COR-L47 (cell line): ENCODE data around the gene RHOG.
"Not testable (repeated sequence)": the region's sequence is repeated elsewhere in the genome, so short reads cannot be mapped to it uniquely, and the experiment has no call there.

Source experiments
- DNase-seq: peaks from one replicate; lab custom pipeline; 2025; lab: John Stamatoyannopoulos, UW

Gene RHOG

DNA sequence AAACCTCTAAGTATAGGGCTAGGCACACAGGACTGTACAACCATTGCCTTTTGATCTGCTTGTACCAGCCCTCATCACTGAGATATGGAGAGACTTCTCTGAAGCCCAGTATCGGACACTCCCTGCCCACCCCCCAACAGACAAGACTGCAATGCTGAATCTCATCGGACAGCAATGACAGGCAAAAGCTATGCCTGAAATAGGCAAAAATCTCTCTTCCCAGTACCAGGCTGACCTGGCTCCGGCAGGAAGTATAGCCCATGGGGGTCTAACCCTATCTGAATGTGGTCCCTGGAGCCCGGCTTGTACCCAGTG is 6.5 kb downstream of the RHOG start:
- DNase-seq, result no peak

GRCh38 chr11:3833449-3833848 is 7.3 kb downstream of the RHOG start:
- DNase-seq, result no peak

- no peak for DNase-seq
Measured at GRCh38 chr11:3832816-3833215, 7.9 kb downstream of the RHOG start.

- DNase-seq, result no peak
Measured at GRCh38 chr11:3831378-3832239, 9.2 kb downstream of the RHOG start.

- DNase-seq, result no peak
Measured at GRCh38 chr11:3830730-3831129, 10.0 kb downstream of the RHOG start.

- no peak for DNase-seq
Measured at GRCh38 chr11:3830088-3830487, 10.7 kb downstream of the RHOG start.

GRCh38 chr11:3827434-3828186 is 13.1 kb downstream of the RHOG start:
- no peak for DNase-seq

DNA sequence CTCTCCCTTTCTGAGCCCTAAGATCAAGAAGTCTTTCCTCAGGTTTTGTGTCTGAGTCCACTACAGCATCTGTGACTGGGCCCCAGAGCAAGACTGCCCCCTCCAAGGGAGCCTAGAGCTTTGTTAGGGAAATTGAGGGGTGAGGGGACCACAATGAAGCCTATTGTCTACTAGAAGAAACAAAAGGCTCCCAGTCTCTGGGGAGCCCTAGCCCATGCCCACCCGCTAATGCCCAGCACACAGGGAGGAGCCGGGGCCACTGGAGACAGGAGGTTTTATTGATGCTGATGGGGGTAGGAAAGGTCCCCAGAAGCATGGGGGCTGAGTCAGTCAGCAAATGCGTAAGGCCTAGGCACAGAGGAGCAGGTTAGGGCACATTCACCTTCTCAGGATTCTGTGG is 14.0 kb downstream of the RHOG start:
- DNase-seq, result no peak

- no peak for DNase-seq
Measured at GRCh38 chr11:3825473-3826154, 15.1 kb downstream of the RHOG start.

DNA sequence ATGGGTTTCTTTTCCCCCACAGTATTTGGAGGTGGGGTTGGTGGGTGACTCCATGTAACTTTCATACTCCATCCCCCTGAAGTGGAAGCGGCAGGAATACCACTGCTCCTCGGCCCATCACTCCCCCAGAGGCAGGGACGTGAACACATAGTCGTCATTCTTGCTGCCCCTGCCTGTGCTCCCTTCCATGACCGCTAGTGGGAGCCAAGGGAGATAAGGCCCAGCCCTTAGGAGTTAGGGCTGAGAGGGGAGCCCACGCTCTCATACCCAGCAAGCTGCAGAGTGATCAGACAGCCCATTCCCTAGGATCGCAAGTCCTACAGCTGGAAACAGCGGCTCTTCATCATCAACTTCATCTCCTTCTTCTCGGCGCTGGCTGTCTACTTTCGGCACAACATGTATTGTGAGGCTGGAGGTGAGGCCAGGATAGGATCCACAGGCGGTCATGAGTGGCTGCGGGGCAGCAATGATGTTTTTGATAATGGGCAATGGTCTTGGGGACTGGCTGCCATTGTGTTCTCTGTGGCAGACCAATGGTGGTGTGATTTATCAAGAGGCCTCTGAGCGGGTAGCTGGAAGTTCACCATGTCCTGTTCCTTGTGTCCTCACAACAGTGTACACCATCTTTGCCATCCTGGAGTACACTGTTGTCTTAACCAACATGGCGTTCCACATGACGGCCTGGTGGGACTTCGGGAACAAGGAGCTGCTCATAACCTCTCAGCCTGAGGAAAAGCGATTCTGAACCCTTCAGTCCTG is 15.9 kb downstream of the RHOG start:
- DNase-seq, result peak; percentile 3

DNA sequence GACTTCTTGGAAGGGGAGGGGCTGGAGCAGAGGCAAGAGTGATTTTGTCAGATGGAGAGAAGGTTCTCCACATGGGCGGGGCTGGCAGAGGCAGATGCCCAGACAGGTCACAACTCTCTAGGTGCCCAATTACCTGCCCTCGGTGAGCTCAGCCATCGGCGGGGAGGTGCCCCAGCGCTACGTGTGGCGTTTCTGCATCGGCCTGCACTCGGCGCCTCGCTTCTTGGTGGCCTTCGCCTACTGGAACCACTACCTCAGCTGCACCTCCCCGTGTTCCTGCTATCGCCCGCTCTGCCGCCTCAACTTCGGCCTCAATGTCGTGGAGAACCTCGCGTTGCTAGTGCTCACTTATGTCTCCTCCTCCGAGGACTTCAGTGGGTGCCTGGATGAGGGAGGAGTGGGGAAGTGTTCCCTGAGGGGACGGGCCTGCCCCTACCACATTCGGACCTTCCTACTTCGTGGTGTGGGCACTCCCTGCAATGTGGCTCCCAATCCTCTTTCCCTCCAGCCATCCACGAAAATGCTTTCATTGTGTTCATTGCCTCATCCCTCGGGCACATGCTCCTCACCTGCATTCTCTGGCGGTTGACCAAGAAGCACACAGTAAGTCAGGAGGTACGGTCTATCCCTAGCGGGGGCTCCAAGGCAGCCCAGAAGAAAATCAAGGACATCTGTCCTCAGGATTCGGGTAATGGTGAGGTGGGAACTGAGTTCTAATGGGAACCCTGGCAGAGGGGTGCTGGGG is 16.8 kb downstream of the RHOG start:
- DNase-seq, result no peak

- no peak for DNase-seq
Measured at GRCh38 chr11:3823303-3823702, 17.5 kb downstream of the RHOG start.

DNA sequence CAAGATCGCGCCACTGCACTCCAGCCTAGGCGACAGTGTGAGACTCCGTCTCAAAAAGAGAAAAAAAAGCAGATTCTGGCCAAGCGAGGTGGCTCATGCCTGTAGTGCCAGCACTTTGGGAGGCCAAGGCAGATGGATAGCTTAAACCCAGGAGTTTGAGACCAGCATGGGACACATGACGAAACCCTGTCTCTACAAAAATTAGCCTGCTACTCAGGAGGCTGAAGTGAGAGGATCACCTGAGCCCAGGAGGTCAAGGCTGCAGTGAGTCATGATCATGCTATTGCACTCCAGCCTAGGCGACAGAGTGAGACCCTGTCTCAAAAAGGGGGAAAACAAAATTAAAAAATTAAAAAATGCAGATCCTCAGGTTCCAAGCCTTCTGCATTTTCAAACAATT is 18.4 kb downstream of the RHOG start:
- DNase-seq, result no peak

DNA sequence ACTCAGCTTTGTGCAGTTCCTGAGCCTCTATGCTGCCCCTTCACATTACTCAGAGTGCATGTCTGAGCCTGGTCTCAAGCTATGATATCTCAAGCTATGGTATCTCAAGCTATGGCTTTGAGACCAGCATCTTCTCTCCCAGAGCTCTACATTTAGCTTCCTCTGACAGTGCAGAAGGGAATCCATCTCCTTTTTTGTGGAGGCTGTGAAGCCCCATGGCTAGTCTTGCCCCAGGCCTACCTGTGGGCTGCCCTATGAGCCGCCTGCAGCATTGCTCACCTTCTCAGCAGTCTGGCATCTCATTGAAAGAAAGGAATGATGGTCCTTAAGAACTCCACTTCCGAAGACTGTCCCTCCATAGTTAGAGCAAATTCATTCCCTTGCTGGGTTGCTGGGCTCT is 19.8 kb downstream of the RHOG start:
- DNase-seq, result no peak

GRCh38 chr11:3817181-3817800 is 23.5 kb downstream of the RHOG start:
- DNase-seq, result no peak

GRCh38 chr11:3816673-3817072 is 24.1 kb downstream of the RHOG start:
- no peak for DNase-seq

GRCh38 chr11:3815845-3816244 is 24.9 kb downstream of the RHOG start:
- DNase-seq, result no peak

DNA sequence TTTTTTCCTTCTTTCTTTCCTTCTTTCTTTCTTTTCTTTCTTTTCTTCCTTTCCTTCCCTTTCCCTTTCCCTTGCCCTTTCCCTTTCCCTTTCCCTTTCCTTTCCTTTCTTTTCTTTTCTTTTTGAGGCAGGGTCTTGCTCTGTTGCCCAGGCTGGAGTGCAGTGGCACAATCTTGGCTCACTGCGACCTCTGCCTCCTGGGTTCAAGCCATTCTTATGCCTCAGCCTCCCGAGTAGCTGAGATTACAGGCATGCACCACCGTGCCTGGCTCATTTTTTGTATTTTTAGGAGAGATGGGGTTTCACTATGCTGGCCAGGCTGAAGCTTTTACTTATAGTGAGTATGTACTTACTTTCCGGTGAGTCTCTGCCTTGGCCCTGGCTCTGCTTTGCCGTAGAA is 25.9 kb downstream of the RHOG start:
- not testable (repeated sequence) for DNase-seq

- DNase-seq, result no peak
Measured at GRCh38 chr11:3810951-3811350, 29.8 kb downstream of the RHOG start.

DNA sequence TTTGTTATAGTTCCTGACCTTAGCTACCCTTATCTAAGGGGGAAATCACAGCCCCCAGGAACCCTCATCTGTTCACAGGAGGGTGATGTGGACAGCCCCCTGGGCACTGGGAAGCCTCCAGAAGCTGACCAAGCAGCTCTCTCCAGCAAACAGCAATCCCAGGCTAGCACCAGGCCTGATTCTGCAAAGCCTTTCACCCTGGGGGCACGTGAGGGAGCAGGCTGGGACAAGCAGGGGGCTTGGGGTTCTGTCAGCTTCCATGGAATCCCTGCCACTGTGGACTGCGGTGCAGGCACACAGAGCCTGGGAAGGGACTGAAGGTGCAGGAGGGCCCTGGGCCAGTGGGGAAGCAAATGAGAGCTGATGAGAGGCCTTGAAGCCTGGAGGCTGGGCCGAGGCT is 30.3 kb downstream of the RHOG start:
- DNase-seq, result no peak

DNA sequence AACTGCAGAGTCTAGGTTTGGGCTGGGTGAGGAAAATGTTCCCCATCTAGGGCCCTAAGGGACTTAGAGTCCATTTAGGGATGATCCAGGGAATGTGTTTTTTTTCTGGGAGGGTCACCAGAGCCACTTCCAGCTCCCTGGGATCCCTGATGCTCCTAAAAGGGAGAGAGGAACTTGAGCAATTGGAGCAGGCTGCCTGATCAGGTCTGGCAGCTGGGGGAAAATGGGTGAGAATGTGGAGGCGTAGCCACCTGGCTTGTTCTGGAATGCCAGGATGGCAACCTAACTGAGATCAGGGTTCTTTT is 31.2 kb downstream of the RHOG start:
- no peak for DNase-seq
